Measurements from ENCODE around the gene ASTL.

The ASTL gene

DNA sequence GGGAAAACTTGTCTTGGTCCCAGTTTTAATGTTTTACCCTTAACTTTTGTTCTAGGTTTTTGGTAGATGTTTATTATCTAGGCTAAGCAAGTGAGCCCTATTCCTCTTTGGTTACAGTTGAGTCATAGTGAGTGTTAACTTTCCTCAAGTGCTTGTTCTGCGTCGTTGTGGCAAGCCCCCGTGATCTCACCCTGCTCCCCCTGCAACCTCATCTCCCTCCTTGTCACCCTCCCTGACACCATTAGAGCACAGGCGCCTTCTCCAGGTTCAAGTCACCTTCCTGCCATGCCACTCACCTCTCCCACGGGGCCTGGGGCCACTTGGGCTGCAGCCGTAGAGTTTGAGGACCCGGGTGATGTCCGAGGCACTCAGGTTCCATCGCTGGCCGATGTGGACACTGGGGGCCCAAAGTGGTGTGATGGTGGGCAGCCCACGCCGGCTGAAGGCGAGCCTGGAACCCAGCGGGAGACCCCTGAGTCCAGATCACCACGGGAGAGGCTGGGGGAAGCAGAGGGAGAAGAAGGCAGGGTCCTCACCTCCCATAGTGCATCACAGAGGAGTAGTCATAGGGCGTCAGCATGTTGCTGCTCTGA lies 8.7 kb downstream of the ASTL start:
- no peak for DNase-seq (ENCODE audit: low read depth in 2 of 2)
- TF ChIP-seq, protein P1, sequence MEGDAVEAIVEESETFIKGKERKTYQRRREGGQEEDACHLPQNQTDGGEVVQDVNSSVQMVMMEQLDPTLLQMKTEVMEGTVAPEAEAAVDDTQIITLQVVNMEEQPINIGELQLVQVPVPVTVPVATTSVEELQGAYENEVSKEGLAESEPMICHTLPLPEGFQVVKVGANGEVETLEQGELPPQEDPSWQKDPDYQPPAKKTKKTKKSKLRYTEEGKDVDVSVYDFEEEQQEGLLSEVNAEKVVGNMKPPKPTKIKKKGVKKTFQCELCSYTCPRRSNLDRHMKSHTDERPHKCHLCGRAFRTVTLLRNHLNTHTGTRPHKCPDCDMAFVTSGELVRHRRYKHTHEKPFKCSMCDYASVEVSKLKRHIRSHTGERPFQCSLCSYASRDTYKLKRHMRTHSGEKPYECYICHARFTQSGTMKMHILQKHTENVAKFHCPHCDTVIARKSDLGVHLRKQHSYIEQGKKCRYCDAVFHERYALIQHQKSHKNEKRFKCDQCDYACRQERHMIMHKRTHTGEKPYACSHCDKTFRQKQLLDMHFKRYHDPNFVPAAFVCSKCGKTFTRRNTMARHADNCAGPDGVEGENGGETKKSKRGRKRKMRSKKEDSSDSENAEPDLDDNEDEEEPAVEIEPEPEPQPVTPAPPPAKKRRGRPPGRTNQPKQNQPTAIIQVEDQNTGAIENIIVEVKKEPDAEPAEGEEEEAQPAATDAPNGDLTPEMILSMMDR (IDR thresholded peaks at IDR 0.05; ENCODE audit: low read depth, low read length) = no peak
- H3K4me3 ChIP-seq (replicated peaks in 1 of 2; ENCODE audit: low read depth in 2 of 2, low read length in 2 of 2) = no peak overlapping the region

DNA sequence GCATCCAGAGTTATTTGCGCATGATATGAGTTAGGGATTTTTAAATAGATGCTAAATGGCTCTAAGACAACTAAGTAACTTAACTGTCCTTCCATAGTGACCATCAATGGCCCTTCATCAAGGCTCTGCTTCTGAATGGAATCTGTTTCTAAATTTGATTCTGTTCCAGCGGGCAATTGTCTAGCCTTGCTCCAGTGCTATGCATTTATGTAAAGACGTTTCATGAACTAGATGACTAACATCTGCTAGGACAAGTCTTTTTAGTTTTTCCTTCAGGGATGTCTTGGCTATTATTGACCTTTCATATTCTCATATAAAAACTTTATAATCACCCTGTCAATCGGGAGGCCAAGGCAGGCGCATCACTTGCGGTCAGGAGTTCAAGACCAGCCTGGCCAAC lies 9.8 kb downstream of the ASTL start:
- no peak for DNase-seq (ENCODE audit: low read depth in 2 of 2)
- TF ChIP-seq, protein P1 (IDR thresholded peaks at IDR 0.05; ENCODE audit: low read depth, low read length) = no peak
- H3K4me3 ChIP-seq (replicated peaks in 1 of 2; ENCODE audit: low read depth in 2 of 2, low read length in 2 of 2) = no peak overlapping the region

DNA sequence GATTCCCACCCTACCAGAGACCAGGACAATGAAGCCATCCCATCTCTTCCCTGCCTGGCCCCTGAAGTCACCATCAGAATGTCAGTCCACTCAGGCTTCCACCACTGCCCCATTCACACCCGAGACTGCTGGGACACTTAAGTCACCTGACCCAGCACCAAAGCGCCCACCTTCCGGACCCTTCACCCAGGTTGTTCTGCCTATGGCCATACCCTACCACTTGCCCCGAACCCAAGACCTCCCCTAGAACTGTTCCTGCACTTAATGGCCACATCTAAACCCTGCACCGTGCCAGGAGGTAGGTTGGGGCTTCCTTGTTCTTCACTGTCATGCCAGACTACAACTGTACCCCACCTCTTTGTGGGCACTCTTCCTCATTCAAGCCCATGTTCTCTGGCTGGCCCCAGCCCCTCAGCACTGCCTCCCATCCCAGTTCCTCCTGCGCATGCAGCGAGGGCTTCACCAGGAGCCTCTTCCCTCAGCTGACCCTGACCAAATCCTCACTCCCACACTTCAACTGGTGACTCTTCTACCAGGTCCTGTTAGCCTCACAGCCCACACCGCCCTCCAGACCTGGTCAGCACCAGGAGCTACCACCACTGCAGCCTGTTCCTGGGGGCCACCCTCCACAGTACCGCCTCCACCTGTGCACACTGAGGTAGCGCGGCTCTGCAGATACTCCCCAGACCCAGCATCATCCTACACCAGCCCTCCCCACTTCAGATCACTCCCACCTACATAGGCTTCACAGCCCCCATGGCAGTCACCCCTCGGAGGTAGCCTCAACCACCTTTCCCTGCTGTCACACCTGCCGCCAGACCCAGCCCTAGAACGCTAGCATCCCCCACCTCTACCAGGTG lies 13.7 kb downstream of the ASTL start:
- no peak overlapping the region for H3K4me3 ChIP-seq (replicated peaks in 1 of 2; ENCODE audit: low read depth in 2 of 2, low read length in 2 of 2)
- TF ChIP-seq, protein P1 (IDR thresholded peaks at IDR 0.05; ENCODE audit: low read depth, low read length) = no peak
- no peak for DNase-seq (ENCODE audit: low read depth in 2 of 2)

DNA sequence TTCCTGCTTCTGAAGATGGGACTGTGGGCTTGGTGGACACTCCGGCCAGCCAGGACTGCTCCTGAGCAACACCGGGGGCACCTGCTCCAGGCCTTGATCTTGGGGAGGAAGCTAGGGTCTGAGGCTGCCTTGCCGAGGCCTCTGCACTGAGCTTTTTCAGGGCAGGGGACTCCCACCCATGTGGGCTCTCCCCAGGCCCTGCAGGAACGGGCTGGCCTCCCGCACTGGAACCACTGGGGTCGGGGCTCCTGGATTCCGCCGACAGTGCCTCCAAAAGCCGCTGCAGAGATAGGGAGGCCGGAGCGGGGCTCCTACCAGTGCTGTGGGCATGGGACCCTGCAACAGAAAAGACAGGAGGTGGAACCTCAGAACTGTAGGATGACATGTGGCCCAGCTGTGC lies 14.4 kb downstream of the ASTL start:
- TF ChIP-seq, protein P1 (IDR thresholded peaks at IDR 0.05; ENCODE audit: low read depth, low read length) = no peak
- DNase-seq (ENCODE audit: low read depth in 2 of 2) = no peak
- no peak overlapping the region for H3K4me3 ChIP-seq (replicated peaks in 1 of 2; ENCODE audit: low read depth in 2 of 2, low read length in 2 of 2)

DNA sequence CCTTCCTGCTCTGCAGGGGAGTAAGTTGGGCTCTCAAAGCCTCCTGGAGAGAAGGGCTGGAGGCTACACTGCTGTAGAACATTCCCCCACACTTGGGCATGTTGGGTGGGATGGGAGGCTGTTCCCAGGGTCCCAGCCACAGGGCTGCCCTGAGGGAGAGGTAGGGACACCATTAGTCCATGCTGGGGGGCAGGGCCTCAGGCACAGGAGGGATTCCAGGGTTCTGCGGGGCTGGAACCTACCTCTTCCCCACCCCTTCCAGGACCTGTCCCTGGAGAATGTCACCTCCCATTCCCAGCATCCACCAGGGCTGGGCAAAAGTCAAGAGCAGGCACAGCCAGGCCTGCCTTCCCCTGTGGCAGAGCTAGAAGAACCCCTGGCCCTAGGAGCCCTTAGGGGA lies 15.0 kb downstream of the ASTL start:
- DNase-seq (ENCODE audit: low read depth in 2 of 2) = no peak
- TF ChIP-seq, protein P1 (IDR thresholded peaks at IDR 0.05; ENCODE audit: low read depth, low read length) = no peak

DNA sequence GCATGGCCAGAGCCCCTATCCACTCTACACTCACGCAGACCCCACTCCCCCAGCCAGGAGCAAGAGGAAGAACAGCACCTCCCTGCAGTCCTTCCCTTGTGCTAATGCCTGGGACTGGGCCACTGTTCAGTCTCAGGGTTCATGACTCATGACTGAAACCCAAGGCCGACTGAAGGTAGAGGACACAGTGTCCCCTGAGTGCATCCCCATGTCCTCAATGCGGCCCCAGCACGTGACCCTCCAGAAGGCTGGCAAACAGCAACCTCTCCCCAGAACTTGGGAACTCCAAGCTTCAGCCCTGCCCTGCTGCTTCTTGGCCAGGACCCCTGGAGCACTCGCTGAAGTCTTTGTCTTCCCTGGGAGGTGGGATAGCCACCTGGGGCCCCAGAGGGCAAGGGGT lies 15.9 kb downstream of the ASTL start:
- DNase-seq (ENCODE audit: low read depth in 2 of 2) = no peak
- H3K4me3 ChIP-seq (replicated peaks in 1 of 2; ENCODE audit: low read depth in 2 of 2, low read length in 2 of 2) = no peak overlapping the region
- TF ChIP-seq, protein P1 (IDR thresholded peaks at IDR 0.05; ENCODE audit: low read depth, low read length) = no peak

More for the DNA sequence above, 15.0 kb downstream of the ASTL start:
- no peak overlapping the region for H3K4me3 ChIP-seq (replicated peaks in 1 of 2; ENCODE audit: low read depth in 2 of 2, low read length in 2 of 2)

Data from cardiac fibroblast (primary cell).